Spleen (tissue), 11 donors: ENCODE measurements around the gene COL4A2. TPM values are rescaled to one million over a fixed set of nuclear protein-coding genes. Genes with fewer than 3 reads are reported as not detected.
"Not testable (repeated sequence)": the region's sequence is repeated elsewhere in the genome, so short reads cannot be mapped to it uniquely, and the experiment has no call there.

Source experiments
- DNase-seq: peaks from one replicate; pipeline ENCODE4 v3.0.0-alpha.2; 2020
- H3K27ac ChIP-seq, 8 donors: fragments of 200-600 bp; sonication (generic) in 7 of 8; 1 replicate in 4 of 8; 2 replicates in 4 of 8; pipeline versions ENCODE4 v1.5.0 to v1.8.0; 2016 to 2021; ENCODE audit warnings: inconsistent platforms in 4 of 8, mild to moderate bottlenecking in 4 of 8, moderate library complexity in 1 of 8
- H3K27me3 ChIP-seq, 7 donors: fragments of 200-600 bp; sonication (generic) in 6 of 7; replicated peaks in 1 of 7; 1 replicate in 4 of 7; 2 replicates in 3 of 7; pipeline versions ENCODE4 v1.5.0 to v1.8.0; 2016 to 2021; ENCODE audit warnings: inconsistent platforms in 3 of 7, mild to moderate bottlenecking in 1 of 7
- H3K36me3 ChIP-seq, 6 donors: fragments of 200-600 bp; sonication (generic) in 5 of 6; 1 replicate in 4 of 6; 2 replicates in 2 of 6; pipeline versions ENCODE4 v1.5.0 to v1.8.0; 2016 to 2021; ENCODE audit warnings: inconsistent platforms in 2 of 6
- H3K4me1 ChIP-seq, 6 donors: fragments of 200-600 bp; sonication (generic) in 5 of 6; 1 replicate in 3 of 6; 2 replicates in 3 of 6; pipeline versions ENCODE4 v1.5.0 to v1.8.0; 2016 to 2021; ENCODE audit warnings: inconsistent platforms in 3 of 6
- H3K4me3 ChIP-seq, 8 donors: fragments of 200-600 bp; sonication (generic) in 7 of 8; 1 replicate in 4 of 8; 2 replicates in 4 of 8; pipeline versions ENCODE4 v1.5.0 to v1.8.0; 2016 to 2021; ENCODE audit warnings: inconsistent platforms in 4 of 8, mild to moderate bottlenecking in 4 of 8, moderate library complexity in 2 of 8
- H3K9me3 ChIP-seq, 8 donors: fragments of 200-600 bp; sonication (generic) in 7 of 8; 1 replicate in 4 of 8; 2 replicates in 4 of 8; pipeline versions ENCODE4 v1.5.0 to v1.8.0; 2016 to 2021; ENCODE audit warnings: inconsistent platforms in 4 of 8
- POLR2A ChIP-seq, 3 donors: fragments of 450-650 bp; IDR thresholded peaks; one replicate each; pipeline ENCODE4 v1.5.1; 2017; ENCODE audit warnings: antibody characterized with exemption in 3 of 3, mild to moderate bottlenecking in 1 of 3
- POLR2AphosphoS5 ChIP-seq, 3 donors: sonication (generic); formaldehyde crosslinking; IDR thresholded peaks; one replicate each; pipeline ENCODE4 v1.5.1; 2017; ENCODE audit warnings: antibody characterized with exemption in 3 of 3
- WGBS, 5 donors: extraction: QIAGEN DNeasy Blood & Tissue Kit in 3 of 5; methylation state at CpG; one replicate each; pipeline versions ENCODE4 v1.1.5 to v1.1.7; 2013 to 2018; 5-methylcytosine and 5-hydroxymethylcytosine counted together
- intact Hi-C: fragments of 100-400 bp; cut with DNase I; formaldehyde crosslinking; loops from one replicate; pipeline ENCODE4 v1.15.0; 2023; ENCODE audit warnings: low total_unique reads
- polyA plus RNA-seq, 3 donors: library from polyadenylated mRNA; stranded (reverse); fragments of 200-250 nt; gene quantifications; one replicate each; pipeline ENCODE4 v1.2.1, GENCODE V29; 2013
- total RNA-seq, 7 donors: library from RNA; depleted of rRNA in 3 of 7; stranded (reverse); fragments of >200 nt in 3 of 7; fragmentation: NEBNext Ultra II Directional in 4 of 7; extraction: Animal tissue kit (Norgen Biotek cat#: 25700) in 4 of 7; gene quantifications; one replicate each; pipeline versions ENCODE4 v1.1.0 to v1.2.1, GENCODE V29; 2016 to 2021
- TF ChIP-seq, protein P1 (sequence below), 11 experiments: fragments of 200-600 bp in 7 of 11; fragments of 450-650 bp in 4 of 11; sonication (generic) in 4 of 11; IDR thresholded peaks in 8 of 11; conservative IDR thresholded peaks in 3 of 11; 1 replicate in 7 of 11; 2 replicates in 4 of 11; pipeline versions ENCODE4 v1.4.0 to v1.8.0; 2016 to 2021; ENCODE audit warnings: antibody characterized with exemption in 11 of 11, inconsistent platforms in 4 of 11, mild to moderate bottlenecking in 1 of 11
- donor health status: healthy with polysubstance abuse.
- donor health status: DM: no; HTN: no; CAD: no; lungs with moderate emphysema.
- donor health status: DM: no; HTN: no; CAD: no.
- donor health status: Bipolar disorder and iron deficiency.
- donor health status: healthy.
- donor health status: DM: no; HTN: no; CAD: no.
- donor health status: DM: yes; HTN: yes; CAD: no.

COL4A2 gene
- total and polyA plus RNA-seq, 10 donors: 52.6 to 712 (median 337) TPM

DNA sequence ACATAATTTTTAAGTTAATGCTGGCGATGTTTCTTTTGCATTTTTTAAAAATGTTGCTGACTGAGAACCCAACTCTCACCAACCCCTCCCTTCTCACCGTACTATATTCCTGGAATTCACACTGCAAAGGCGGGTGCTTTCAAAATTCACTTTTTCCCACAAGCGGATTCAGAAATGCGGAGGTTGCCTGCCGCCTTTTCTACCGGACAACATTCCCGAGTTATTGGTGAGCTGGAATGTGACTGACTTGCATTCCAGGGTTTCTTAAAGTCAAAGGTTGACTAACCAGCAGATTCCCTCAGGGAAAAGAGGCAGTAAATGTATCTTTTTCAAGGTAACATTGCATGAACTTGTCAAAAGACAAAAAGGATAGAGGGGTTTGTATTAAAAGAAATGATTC is 141.1 kb downstream of the COL4A2 start:
- 85 to 93% (median 88%) methylated on average over 8 of the region's 8 CpGs for whole genome bisulfite sequencing, 5 donors
- Histone ChIP-seq H3K36me3 (peaks cover 0 to 72% (median 7%) of the 10 kb centered on the region in 6 donors), H3K27ac (no peak overlapping the region), H3K4me3 (no peak overlapping the region), H3K4me1 (peaks cover 0 to 21% (median 10%) of the 10 kb centered on the region in 6 donors), H3K27me3 (peaks cover 0 to 18% (median 0%) of the 10 kb centered on the region in 7 donors), H3K9me3 (no peaks in the 10 kb centered on the region)
- TF ChIP-seq, protein P1, sequence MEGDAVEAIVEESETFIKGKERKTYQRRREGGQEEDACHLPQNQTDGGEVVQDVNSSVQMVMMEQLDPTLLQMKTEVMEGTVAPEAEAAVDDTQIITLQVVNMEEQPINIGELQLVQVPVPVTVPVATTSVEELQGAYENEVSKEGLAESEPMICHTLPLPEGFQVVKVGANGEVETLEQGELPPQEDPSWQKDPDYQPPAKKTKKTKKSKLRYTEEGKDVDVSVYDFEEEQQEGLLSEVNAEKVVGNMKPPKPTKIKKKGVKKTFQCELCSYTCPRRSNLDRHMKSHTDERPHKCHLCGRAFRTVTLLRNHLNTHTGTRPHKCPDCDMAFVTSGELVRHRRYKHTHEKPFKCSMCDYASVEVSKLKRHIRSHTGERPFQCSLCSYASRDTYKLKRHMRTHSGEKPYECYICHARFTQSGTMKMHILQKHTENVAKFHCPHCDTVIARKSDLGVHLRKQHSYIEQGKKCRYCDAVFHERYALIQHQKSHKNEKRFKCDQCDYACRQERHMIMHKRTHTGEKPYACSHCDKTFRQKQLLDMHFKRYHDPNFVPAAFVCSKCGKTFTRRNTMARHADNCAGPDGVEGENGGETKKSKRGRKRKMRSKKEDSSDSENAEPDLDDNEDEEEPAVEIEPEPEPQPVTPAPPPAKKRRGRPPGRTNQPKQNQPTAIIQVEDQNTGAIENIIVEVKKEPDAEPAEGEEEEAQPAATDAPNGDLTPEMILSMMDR (IDR thresholded peaks at IDR 0.05 in 8 of 11, conservative IDR thresholded peaks at IDR 0.05 in 3 of 11): no peak
- TF ChIP-seq POLR2AphosphoS5 (IDR thresholded peaks at IDR 0.05) (no peak), POLR2A (IDR thresholded peaks at IDR 0.05) (no peak)
- DNase-seq: no peak
- intact Hi-C loops: no loop called here

- no peak for DNase-seq
- intact Hi-C loops: no loop called here
- Histone ChIP-seq H3K9me3 (no peaks in the 10 kb centered on the region), H3K36me3 (peaks cover 0 to 73% (median 7%) of the 10 kb centered on the region in 6 donors), H3K27ac (no peak overlapping the region), H3K4me1 (peaks cover 0 to 17% (median 6%) of the 10 kb centered on the region in 6 donors), H3K4me3 (no peak overlapping the region), H3K27me3 (peaks cover 0 to 15% (median 0%) of the 10 kb centered on the region in 7 donors)
- WGBS, 5 donors: 91 to 96% (median 94%) methylated on average over 8 to 12 of the region's 12 CpGs
- TF ChIP-seq POLR2AphosphoS5 (IDR thresholded peaks at IDR 0.05) (peak in 1 of 3 donors; percentile 44), POLR2A (IDR thresholded peaks at IDR 0.05) (no peak)
These were observed 141.6 kb downstream of the COL4A2 start for GRCh38 chr13:110448677-110449076.

DNA sequence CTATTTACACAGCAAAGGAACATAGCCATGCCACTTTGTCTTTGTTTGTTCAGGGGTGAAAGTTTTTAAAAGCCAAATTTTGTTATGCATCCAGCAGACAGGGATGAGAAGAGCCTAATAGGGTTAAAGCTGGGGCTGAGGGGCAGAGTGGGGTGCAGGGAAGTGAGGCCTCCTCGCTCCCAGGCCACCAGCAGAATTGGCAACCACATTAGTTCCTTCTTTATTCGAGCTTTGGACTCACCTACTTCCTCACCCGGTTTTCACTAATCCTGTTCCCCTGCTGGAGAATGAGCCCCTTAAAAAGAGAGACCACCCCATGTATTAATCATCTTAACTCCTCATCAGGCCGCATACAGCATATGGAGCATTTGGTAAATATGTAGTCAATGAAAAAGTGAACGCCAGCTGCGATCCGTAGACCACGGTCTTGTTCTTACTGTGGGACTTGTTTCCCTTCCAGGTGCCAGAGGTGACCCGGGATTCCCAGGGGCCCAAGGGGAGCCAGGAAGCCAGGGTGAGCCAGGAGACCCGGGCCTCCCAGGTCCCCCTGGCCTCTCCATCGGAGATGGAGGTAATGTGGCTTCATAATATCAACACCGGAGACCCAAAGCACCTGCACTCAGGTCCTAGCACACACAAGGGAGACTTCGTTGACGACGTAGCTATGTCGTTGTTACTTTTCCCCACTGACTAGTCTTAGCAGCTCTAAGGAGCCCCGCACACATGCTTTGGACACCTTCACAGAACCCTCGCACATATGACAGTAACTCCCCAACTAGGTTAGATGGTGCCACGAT is 142.3 kb downstream of the COL4A2 start:
- 71 to 84% (median 76%) methylated on average over 19 of the region's 19 CpGs for WGBS, 5 donors
- intact Hi-C loops: no loop called here

GRCh38 chr13:110450016-110450900 is 143.2 kb downstream of the COL4A2 start:
- Histone ChIP-seq H3K4me3 (no peak overlapping the region), H3K27me3 (peaks cover 0 to 7% (median 0%) of the 10 kb centered on the region in 7 donors), H3K27ac (no peak overlapping the region), H3K9me3 (no peaks in the 10 kb centered on the region), H3K4me1 (peaks cover 0 to 3% (median 0%) of the 10 kb centered on the region in 6 donors), H3K36me3 (peaks cover 0 to 86% (median 7%) of the 10 kb centered on the region in 6 donors)
- no peak for TF ChIP-seq POLR2A (IDR thresholded peaks at IDR 0.05)
- peak in 1 of 3 donors; percentile 14 for TF ChIP-seq POLR2AphosphoS5 (IDR thresholded peaks at IDR 0.05)
- intact Hi-C loops: no loop called here
- WGBS, 5 donors: 86 to 93% (median 89%) methylated on average over 24 of the region's 24 CpGs
- DNase-seq: peak; percentile 66

More for the DNA sequence above, 142.3 kb downstream of the COL4A2 start:
- DNase-seq: no peak
- Histone ChIP-seq H3K9me3 (no peaks in the 10 kb centered on the region), H3K4me3 (no peak overlapping the region), H3K36me3 (peaks cover 0 to 79% (median 7%) of the 10 kb centered on the region in 6 donors), H3K27ac (no peak overlapping the region), H3K27me3 (peaks cover 0 to 8% (median 0%) of the 10 kb centered on the region in 7 donors), H3K4me1 (peaks cover 0 to 10% (median 0%) of the 10 kb centered on the region in 6 donors)
- TF ChIP-seq POLR2A (IDR thresholded peaks at IDR 0.05): no peak
- no peak for TF ChIP-seq POLR2AphosphoS5 (IDR thresholded peaks at IDR 0.05)

DNA sequence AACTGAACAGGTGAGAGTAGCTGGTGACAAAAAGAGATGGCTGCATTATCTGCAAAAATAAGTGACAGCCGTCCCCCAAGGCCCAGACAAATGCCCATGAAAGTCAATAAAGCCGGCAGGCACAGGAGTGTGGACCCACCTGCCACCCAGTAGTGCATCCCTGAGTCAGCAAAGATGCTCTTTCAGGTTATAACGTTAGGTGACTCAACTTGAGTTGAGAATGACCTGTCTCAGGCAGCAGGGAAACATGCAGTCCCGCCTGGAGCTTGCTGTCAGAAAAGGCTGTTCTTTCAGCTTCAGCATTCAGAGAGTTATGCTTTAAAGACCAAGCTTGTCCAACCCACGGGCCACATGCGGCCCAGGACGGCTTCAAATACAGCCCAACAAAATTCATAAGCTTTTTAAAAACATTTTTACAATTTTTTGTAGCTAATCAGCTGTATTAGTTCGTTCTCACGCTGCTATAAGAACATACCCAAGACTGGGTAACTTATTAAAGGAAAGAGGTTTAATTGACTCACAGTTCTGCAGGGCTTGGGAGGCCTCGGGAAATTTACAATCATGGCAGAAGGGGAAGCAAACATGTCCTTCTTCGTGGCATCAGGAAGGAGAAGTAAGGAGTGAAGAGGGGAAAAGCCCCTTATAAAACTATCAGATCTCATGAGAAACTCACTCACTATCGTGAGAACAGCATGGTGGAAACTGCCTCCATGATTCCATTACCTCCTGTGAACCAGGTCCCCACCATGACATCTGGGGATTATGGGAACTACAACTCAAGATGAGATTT is 144.1 kb downstream of the COL4A2 start:
- Histone ChIP-seq H3K27me3 (peaks cover 0 to 2% (median 0%) of the 10 kb centered on the region in 7 donors), H3K4me3 (no peak overlapping the region), H3K27ac (no peak overlapping the region), H3K9me3 (no peaks in the 10 kb centered on the region), H3K36me3 (peaks cover 0 to 80% (median 4%) of the 10 kb centered on the region in 6 donors), H3K4me1 (peaks cover 0 to 9% (median 4%) of the 10 kb centered on the region in 6 donors)
- TF ChIP-seq, protein P1 (IDR thresholded peaks at IDR 0.05 in 8 of 11, conservative IDR thresholded peaks at IDR 0.05 in 3 of 11): no peak
- no peak for TF ChIP-seq POLR2AphosphoS5 (IDR thresholded peaks at IDR 0.05)
- no peak for TF ChIP-seq POLR2A (IDR thresholded peaks at IDR 0.05)
- no peak for DNase-seq
- WGBS, 5 donors: 73 to 84% (median 83%) methylated on average over 12 of the region's 12 CpGs
- intact Hi-C loops: no loop called here

DNA sequence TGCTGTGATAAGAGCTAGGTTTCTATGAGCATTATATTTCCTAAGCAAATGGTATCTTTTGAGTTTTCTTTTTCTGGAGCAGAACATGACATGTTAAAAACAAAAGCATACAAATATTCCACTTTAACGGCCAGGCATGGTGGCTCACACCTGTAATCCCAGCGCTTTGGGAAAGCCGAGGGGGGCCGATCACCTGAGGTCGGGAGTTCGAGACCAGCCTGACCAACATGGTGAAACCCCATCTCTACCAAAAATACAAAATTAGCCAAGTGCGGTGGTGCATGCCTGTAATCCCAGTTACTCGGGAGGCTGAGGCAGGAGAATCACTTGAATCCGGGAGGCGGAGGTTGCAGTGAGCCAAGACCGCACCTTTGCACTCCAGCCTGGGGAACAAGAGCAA is 146.0 kb downstream of the COL4A2 start:
- H3K4me3 ChIP-seq, intact Hi-C loops, H3K27me3 ChIP-seq, DNase-seq, H3K27ac ChIP-seq, H3K9me3 ChIP-seq: not testable (repeated sequence)
- 92 to 95% (median 94%) methylated on average over 11 of the region's 11 CpGs for WGBS, 5 donors
- Histone ChIP-seq H3K4me1 (peaks cover 0 to 14% (median 7%) of the 10 kb centered on the region in 6 donors), H3K36me3 (peaks cover 0 to 69% (median 3%) of the 10 kb centered on the region in 6 donors)
